ENCODE results near the gene TDRD7.

The TDRD7 gene

GRCh38 chr9:97368964-97369363 is 42.9 kb upstream of the TDRD7 start:
- peaks cover 3 to 59% (median 32%) of the 10 kb centered on the region in 5 donors for H3K36me3 ChIP-seq (ENCODE audit: control insufficient read depth in 5 of 5, insufficient read depth in 5 of 5, low read length in 5 of 5)

GRCh38 chr9:97372580-97372979 is 39.3 kb upstream of the TDRD7 start:
- H3K27me3 ChIP-seq (ENCODE audit: control insufficient read depth in 5 of 5, insufficient read depth in 4 of 5, low read length in 5 of 5) = no peaks in the 10 kb centered on the region
- H3K4me3 ChIP-seq (ENCODE audit: low read depth in 1 of 5, low read length in 5 of 5) = no peak overlapping the region
- H3K36me3 ChIP-seq (ENCODE audit: control insufficient read depth in 5 of 5, insufficient read depth in 5 of 5, low read length in 5 of 5) = peaks cover 3 to 72% (median 29%) of the 10 kb centered on the region in 5 donors
- no peak overlapping the region for H3K27ac ChIP-seq (ENCODE audit: low read depth, low read length)
- H3K4me1 ChIP-seq (ENCODE audit: control insufficient read depth in 5 of 5, insufficient read depth in 5 of 5, low read length in 5 of 5) = no peaks in the 10 kb centered on the region
- peaks cover 0 to 11% (median 3%) of the 10 kb centered on the region in 5 donors for H3K9me3 ChIP-seq (ENCODE audit: control insufficient read depth in 5 of 5, low read length in 5 of 5)
- H3K9ac ChIP-seq (ENCODE audit: low read length in 5 of 5) = no peak overlapping the region

More at GRCh38 chr9:97368964-97369363, 42.9 kb upstream of the TDRD7 start:
- H3K4me3 ChIP-seq (ENCODE audit: low read depth in 1 of 5, low read length in 5 of 5) = no peak overlapping the region
- H3K9ac ChIP-seq (ENCODE audit: low read length in 5 of 5) = no peak overlapping the region
- no peaks in the 10 kb centered on the region for H3K4me1 ChIP-seq (ENCODE audit: control insufficient read depth in 5 of 5, insufficient read depth in 5 of 5, low read length in 5 of 5)
- no peaks in the 10 kb centered on the region for H3K27me3 ChIP-seq (ENCODE audit: control insufficient read depth in 5 of 5, insufficient read depth in 4 of 5, low read length in 5 of 5)
- H3K9me3 ChIP-seq (ENCODE audit: control insufficient read depth in 5 of 5, low read length in 5 of 5) = peaks cover 0 to 11% (median 3%) of the 10 kb centered on the region in 5 donors
- no peak overlapping the region for H3K27ac ChIP-seq (ENCODE audit: low read depth, low read length)

- Histone ChIP-seq H3K4me1 (ENCODE audit: control insufficient read depth in 5 of 5, insufficient read depth in 5 of 5, low read length in 5 of 5) (no peaks in the 10 kb centered on the region), H3K9me3 (ENCODE audit: control insufficient read depth in 5 of 5, low read length in 5 of 5) (peaks cover 0 to 8% (median 3%) of the 10 kb centered on the region in 5 donors), H3K27ac (ENCODE audit: low read depth, low read length) (no peak overlapping the region), H3K27me3 (ENCODE audit: control insufficient read depth in 5 of 5, insufficient read depth in 4 of 5, low read length in 5 of 5) (no peaks in the 10 kb centered on the region), H3K9ac (ENCODE audit: low read length in 5 of 5) (no peak overlapping the region), H3K36me3 (ENCODE audit: control insufficient read depth in 5 of 5, insufficient read depth in 5 of 5, low read length in 5 of 5) (peaks cover 3 to 68% (median 31%) of the 10 kb centered on the region in 5 donors), H3K4me3 (ENCODE audit: low read depth in 1 of 5, low read length in 5 of 5) (no peak overlapping the region)
Observed at GRCh38 chr9:97373331-97373730, 38.6 kb upstream of the TDRD7 start.

GRCh38 chr9:97374811-97375210 is 37.1 kb upstream of the TDRD7 start:
- H3K27me3 ChIP-seq (ENCODE audit: control insufficient read depth in 5 of 5, insufficient read depth in 4 of 5, low read length in 5 of 5) = no peaks in the 10 kb centered on the region
- H3K4me3 ChIP-seq (ENCODE audit: low read depth in 1 of 5, low read length in 5 of 5) = no peak overlapping the region
- no peak overlapping the region for H3K27ac ChIP-seq (ENCODE audit: low read depth, low read length)
- peaks cover 0 to 68% (median 36%) of the 10 kb centered on the region in 5 donors for H3K36me3 ChIP-seq (ENCODE audit: control insufficient read depth in 5 of 5, insufficient read depth in 5 of 5, low read length in 5 of 5)
- H3K4me1 ChIP-seq (ENCODE audit: control insufficient read depth in 5 of 5, insufficient read depth in 5 of 5, low read length in 5 of 5) = no peaks in the 10 kb centered on the region
- H3K9ac ChIP-seq (ENCODE audit: low read length in 5 of 5) = no peak overlapping the region
- no peaks in the 10 kb centered on the region for H3K9me3 ChIP-seq (ENCODE audit: control insufficient read depth in 5 of 5, low read length in 5 of 5)

GRCh38 chr9:97376902-97377301 is 35.0 kb upstream of the TDRD7 start:
- Histone ChIP-seq H3K4me1 (ENCODE audit: control insufficient read depth in 5 of 5, insufficient read depth in 5 of 5, low read length in 5 of 5) (no peaks in the 10 kb centered on the region), H3K9ac (ENCODE audit: low read length in 5 of 5) (no peak overlapping the region), H3K4me3 (ENCODE audit: low read depth in 1 of 5, low read length in 5 of 5) (no peak overlapping the region), H3K27ac (ENCODE audit: low read depth, low read length) (no peak overlapping the region), H3K9me3 (ENCODE audit: control insufficient read depth in 5 of 5, low read length in 5 of 5) (no peaks in the 10 kb centered on the region), H3K27me3 (ENCODE audit: control insufficient read depth in 5 of 5, insufficient read depth in 4 of 5, low read length in 5 of 5) (no peaks in the 10 kb centered on the region), H3K36me3 (ENCODE audit: control insufficient read depth in 5 of 5, insufficient read depth in 5 of 5, low read length in 5 of 5) (peaks cover 0 to 55% (median 27%) of the 10 kb centered on the region in 5 donors)

GRCh38 chr9:97382099-97382718 is 29.7 kb upstream of the TDRD7 start:
- Histone ChIP-seq H3K27me3 (ENCODE audit: control insufficient read depth in 5 of 5, insufficient read depth in 4 of 5, low read length in 5 of 5) (peaks cover 0 to 8% (median 0%) of the 10 kb centered on the region in 5 donors), H3K4me1 (ENCODE audit: control insufficient read depth in 5 of 5, insufficient read depth in 5 of 5, low read length in 5 of 5) (peaks cover 0 to 11% (median 3%) of the 10 kb centered on the region in 5 donors), H3K9ac (ENCODE audit: low read length in 5 of 5) (no peak overlapping the region), H3K4me3 (ENCODE audit: low read depth in 1 of 5, low read length in 5 of 5) (no peak overlapping the region), H3K9me3 (ENCODE audit: control insufficient read depth in 5 of 5, low read length in 5 of 5) (no peaks in the 10 kb centered on the region), H3K36me3 (ENCODE audit: control insufficient read depth in 5 of 5, insufficient read depth in 5 of 5, low read length in 5 of 5) (peaks cover 0 to 12% (median 8%) of the 10 kb centered on the region in 5 donors), H3K27ac (ENCODE audit: low read depth, low read length) (no peak overlapping the region)

- Histone ChIP-seq H3K27ac (ENCODE audit: low read depth, low read length) (no peak overlapping the region), H3K4me1 (ENCODE audit: control insufficient read depth in 5 of 5, insufficient read depth in 5 of 5, low read length in 5 of 5) (peaks cover 0 to 13% (median 6%) of the 10 kb centered on the region in 5 donors), H3K36me3 (ENCODE audit: control insufficient read depth in 5 of 5, insufficient read depth in 5 of 5, low read length in 5 of 5) (peaks cover 0 to 2% (median 0%) of the 10 kb centered on the region in 5 donors), H3K9me3 (ENCODE audit: control insufficient read depth in 5 of 5, low read length in 5 of 5) (no peaks in the 10 kb centered on the region), H3K27me3 (ENCODE audit: control insufficient read depth in 5 of 5, insufficient read depth in 4 of 5, low read length in 5 of 5) (peaks cover 0 to 26% (median 12%) of the 10 kb centered on the region in 5 donors), H3K4me3 (ENCODE audit: low read depth in 1 of 5, low read length in 5 of 5) (no peak overlapping the region), H3K9ac (ENCODE audit: low read length in 5 of 5) (no peak overlapping the region)
Observed at GRCh38 chr9:97384406-97385262, 27.3 kb upstream of the TDRD7 start.

- H3K36me3 ChIP-seq (ENCODE audit: control insufficient read depth in 5 of 5, insufficient read depth in 5 of 5, low read length in 5 of 5) = peaks cover 0 to under 1% (median 0%) of the 10 kb centered on the region in 5 donors
- H3K9me3 ChIP-seq (ENCODE audit: control insufficient read depth in 5 of 5, low read length in 5 of 5) = no peaks in the 10 kb centered on the region
- H3K27ac ChIP-seq (ENCODE audit: low read depth, low read length) = no peak overlapping the region
- H3K4me1 ChIP-seq (ENCODE audit: control insufficient read depth in 5 of 5, insufficient read depth in 5 of 5, low read length in 5 of 5) = peaks cover 0 to 13% (median 6%) of the 10 kb centered on the region in 5 donors
- H3K27me3 ChIP-seq (ENCODE audit: control insufficient read depth in 5 of 5, insufficient read depth in 4 of 5, low read length in 5 of 5) = peaks cover 0 to 29% (median 12%) of the 10 kb centered on the region in 5 donors
- H3K4me3 ChIP-seq (ENCODE audit: low read depth in 1 of 5, low read length in 5 of 5) = no peak overlapping the region
- H3K9ac ChIP-seq (ENCODE audit: low read length in 5 of 5) = no peak overlapping the region
Observed at GRCh38 chr9:97385626-97386264, 26.2 kb upstream of the TDRD7 start.

- Histone ChIP-seq H3K27me3 (ENCODE audit: control insufficient read depth in 5 of 5, insufficient read depth in 4 of 5, low read length in 5 of 5) (peaks cover 0 to 29% (median 12%) of the 10 kb centered on the region in 5 donors), H3K4me1 (ENCODE audit: control insufficient read depth in 5 of 5, insufficient read depth in 5 of 5, low read length in 5 of 5) (peaks cover 0 to 13% (median 6%) of the 10 kb centered on the region in 5 donors), H3K9me3 (ENCODE audit: control insufficient read depth in 5 of 5, low read length in 5 of 5) (no peaks in the 10 kb centered on the region), H3K9ac (ENCODE audit: low read length in 5 of 5) (no peak overlapping the region), H3K27ac (ENCODE audit: low read depth, low read length) (no peak overlapping the region), H3K4me3 (ENCODE audit: low read depth in 1 of 5, low read length in 5 of 5) (no peak overlapping the region), H3K36me3 (ENCODE audit: control insufficient read depth in 5 of 5, insufficient read depth in 5 of 5, low read length in 5 of 5) (no peaks in the 10 kb centered on the region)
Observed at GRCh38 chr9:97386265-97386633, 25.6 kb upstream of the TDRD7 start.
